WTC11 (cell line): ENCODE data around the gene ADAD1. TPM values are rescaled to one million over a fixed set of nuclear protein-coding genes. Genes with fewer than 3 reads are reported as not detected.

Experiments used
- ATAC-seq: fragments of 200-7000 bp; cut with Tn5 transposase; 2 replicates; pipeline ENCODE4 v1.10.0; 2021; ENCODE audit warnings: mild to moderate bottlenecking, moderate library complexity
- CTCF ChIA-PET: fragments of 300-600 bp; sonication (Branson Sonifier 250); formaldehyde crosslinking; loops from one replicate; lab custom pipeline; 2021; ENCODE audit warnings: antibody characterized with exemption; lab: Charles Lee
- POLR2A ChIA-PET: fragments of 350-600 bp; sonication (Branson Sonifier 250); formaldehyde crosslinking; loops from one replicate; lab custom pipeline; 2021; ENCODE audit warnings: antibody characterized with exemption; lab: Charles Lee
- DNase-seq: peaks from one replicate; pipeline ENCODE4 v3.0.0; 2021; ENCODE audit warnings: low spot score
- H3K27ac Mint-ChIP-seq: 2 replicates; pipeline ENCODE4 v1.8.0; 2021; ENCODE audit warnings: mixed read lengths
- H3K27me3 Mint-ChIP-seq: 2 replicates; pipeline ENCODE4 v1.8.0; 2021; ENCODE audit warnings: low read depth, mild to moderate bottlenecking, moderate library complexity, mixed read lengths
- H3K36me3 Mint-ChIP-seq: 2 replicates; pipeline ENCODE4 v1.8.0; 2021; ENCODE audit warnings: mixed read lengths
- H3K4me1 Mint-ChIP-seq: 2 replicates; pipeline ENCODE4 v1.8.0; 2022; ENCODE audit warnings: mixed read lengths
- H3K4me3 Mint-ChIP-seq: 2 replicates; pipeline ENCODE4 v1.8.0; 2021; ENCODE audit warnings: mild to moderate bottlenecking, moderate library complexity, mixed read lengths
- H3K9me3 Mint-ChIP-seq: 2 replicates; pipeline ENCODE4 v1.8.0; 2021; ENCODE audit warnings: mixed read lengths
- ESRRA ChIP-seq: sonication (generic); formaldehyde crosslinking; IDR thresholded peaks from 2 replicates; pipeline ENCODE4 v1.8.1; 2022; ENCODE audit warnings: mild to moderate bottlenecking, missing genetic modification reagents, borderline replicate concordance
- GABPB1 ChIP-seq: sonication (generic); formaldehyde crosslinking; IDR thresholded peaks from 2 replicates; pipeline ENCODE4 v1.8.1; 2023; ENCODE audit warnings: mild to moderate bottlenecking, missing genetic modification reagents
- GRHL2 ChIP-seq: fragments of 250-450 bp; sonication (Bioruptor Pico); IDR thresholded peaks from 2 replicates; pipeline ENCODE4 v1.8.0; 2022; ENCODE audit warnings: mild to moderate bottlenecking, moderate library complexity; ENCODE audit not compliant: insufficient replicate concordance, severe bottlenecking
- HMGA2 ChIP-seq: fragments of 250-450 bp; sonication (Bioruptor Pico); IDR thresholded peaks from 2 replicates; pipeline ENCODE4 v1.4.0; 2021; ENCODE audit warnings: mild to moderate bottlenecking, moderate library complexity
- JAZF1 ChIP-seq: fragments of 250-450 bp; sonication (Bioruptor Pico); IDR thresholded peaks from 2 replicates; pipeline ENCODE4 v1.9.0; 2021; ENCODE audit warnings: moderate library complexity, mild to moderate bottlenecking, inconsistent platforms
- NR2C2 ChIP-seq: sonication (generic); formaldehyde crosslinking; IDR thresholded peaks from 2 replicates; pipeline ENCODE4 v1.8.0; 2022; ENCODE audit warnings: mild to moderate bottlenecking, missing genetic modification reagents
- NR3C1 ChIP-seq: sonication (generic); formaldehyde crosslinking; conservative IDR thresholded peaks from 2 replicates; pipeline ENCODE4 v1.8.1; 2023; ENCODE audit warnings: low read depth, mild to moderate bottlenecking, missing genetic modification reagents
- OVOL2 ChIP-seq: fragments of 250-450 bp; sonication (Bioruptor Pico); IDR thresholded peaks from 2 replicates; pipeline ENCODE4 v1.9.0; 2021; ENCODE audit warnings: mild to moderate bottlenecking, borderline replicate concordance
- SMAD3 ChIP-seq: sonication (generic); formaldehyde crosslinking; IDR thresholded peaks from 2 replicates; pipeline ENCODE4 v1.8.0; 2022; ENCODE audit warnings: missing genetic modification reagents, mild to moderate bottlenecking, borderline replicate concordance
- SOX15 ChIP-seq: fragments of 250-450 bp; sonication (Bioruptor Pico); IDR thresholded peaks from 2 replicates; pipeline ENCODE4 v1.9.0; 2021; ENCODE audit warnings: mild to moderate bottlenecking
- SP1 ChIP-seq: sonication (generic); formaldehyde crosslinking; conservative IDR thresholded peaks from 2 replicates; pipeline ENCODE4 v1.8.1; 2022; ENCODE audit warnings: missing genetic modification reagents
- TCF7 ChIP-seq: sonication (generic); formaldehyde crosslinking; IDR thresholded peaks from 2 replicates; pipeline ENCODE4 v1.8.0; 2022; ENCODE audit warnings: mild to moderate bottlenecking, low read depth, missing genetic modification reagents, moderate library complexity
- ZNF121 ChIP-seq: sonication (generic); formaldehyde crosslinking; IDR thresholded peaks from 2 replicates; pipeline ENCODE4 v1.8.0; 2023; ENCODE audit warnings: missing genetic modification reagents
- ZNF396 ChIP-seq: fragments of 250-450 bp; sonication (Bioruptor Pico); IDR thresholded peaks from 2 replicates; pipeline ENCODE4 v1.8.0; 2021; ENCODE audit warnings: mild to moderate bottlenecking, moderate library complexity, borderline replicate concordance
- ZNF671 ChIP-seq: fragments of 250-450 bp; sonication (Bioruptor Pico); IDR thresholded peaks from 2 replicates; pipeline ENCODE4 v1.8.0; 2021; ENCODE audit warnings: mild to moderate bottlenecking
- total RNA-seq: library from RNA; stranded (reverse); gene quantifications from 3 replicates; pipeline ENCODE4 v1.2.3, GENCODE V29; 2021
- TF ChIP-seq, protein P1 (sequence below): fragments of 250-450 bp; sonication (Bioruptor Pico); IDR thresholded peaks from 2 replicates; pipeline ENCODE4 v1.9.0; 2021; ENCODE audit warnings: moderate library complexity, mild to moderate bottlenecking, inconsistent platforms, borderline replicate concordance
- TF ChIP-seq, protein P2 (sequence below): sonication (generic); formaldehyde crosslinking; IDR thresholded peaks from 2 replicates; pipeline ENCODE4 v1.8.0; 2023; ENCODE audit warnings: missing genetic modification reagents, mild to moderate bottlenecking, borderline replicate concordance
- TF ChIP-seq, protein P3 (sequence below): fragments of 250-450 bp; sonication (Bioruptor Pico); IDR thresholded peaks from 2 replicates; pipeline ENCODE4 v2.1.2; 2022; ENCODE audit warnings: mild to moderate bottlenecking, moderate library complexity
- TF ChIP-seq, protein P4 (sequence below): sonication (generic); formaldehyde crosslinking; IDR thresholded peaks from 2 replicates; pipeline ENCODE4 v1.8.1; 2023; ENCODE audit warnings: mild to moderate bottlenecking, missing genetic modification reagents
- TF ChIP-seq, protein P5 (sequence below): fragments of 250-450 bp; sonication (Bioruptor Pico); IDR thresholded peaks from 2 replicates; pipeline ENCODE4 v1.8.0; 2021; ENCODE audit warnings: mild to moderate bottlenecking
- TF ChIP-seq, protein P6 (sequence below): sonication (generic); formaldehyde crosslinking; IDR thresholded peaks from 2 replicates; pipeline ENCODE4 v1.8.0; 2022; ENCODE audit warnings: mild to moderate bottlenecking, missing genetic modification reagents
- TF ChIP-seq, protein P7 (sequence below): sonication (generic); formaldehyde crosslinking; conservative IDR thresholded peaks from 2 replicates; pipeline ENCODE4 v1.8.1; 2023; ENCODE audit warnings: mild to moderate bottlenecking, low read depth, missing genetic modification reagents, moderate library complexity
- TF ChIP-seq, protein P8 (sequence below): sonication (generic); formaldehyde crosslinking; IDR thresholded peaks from 2 replicates; pipeline ENCODE4 v1.8.1; 2022; ENCODE audit warnings: missing genetic modification reagents, borderline replicate concordance

ADAD1 gene
- total RNA-seq, 1 experiment from 2014 or later, result not detected

DNA sequence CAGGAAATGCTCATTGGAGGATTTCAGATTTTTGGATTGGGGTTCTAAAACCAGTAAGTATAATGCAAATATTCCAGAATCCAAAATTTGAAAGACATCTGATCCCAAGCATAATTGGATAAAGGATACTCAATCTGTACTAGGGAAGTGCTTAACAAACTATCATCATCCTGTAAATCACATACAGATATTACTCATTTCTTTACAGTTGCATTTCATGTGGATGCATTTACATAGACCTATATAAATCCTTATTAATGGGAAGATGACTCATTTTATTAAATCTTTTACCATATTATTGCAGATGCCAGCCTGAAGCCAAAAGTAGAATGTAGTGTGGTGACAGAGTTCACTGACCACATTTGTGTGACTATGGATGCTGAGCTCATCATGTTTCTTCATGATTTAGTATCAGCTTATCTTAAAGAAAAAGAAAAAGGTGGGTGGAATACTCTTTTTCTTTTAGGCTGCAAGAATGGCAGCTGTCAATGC lies 22.4 kb upstream of the ADAD1 start (continued):
- TF ChIP-seq, protein P1, sequence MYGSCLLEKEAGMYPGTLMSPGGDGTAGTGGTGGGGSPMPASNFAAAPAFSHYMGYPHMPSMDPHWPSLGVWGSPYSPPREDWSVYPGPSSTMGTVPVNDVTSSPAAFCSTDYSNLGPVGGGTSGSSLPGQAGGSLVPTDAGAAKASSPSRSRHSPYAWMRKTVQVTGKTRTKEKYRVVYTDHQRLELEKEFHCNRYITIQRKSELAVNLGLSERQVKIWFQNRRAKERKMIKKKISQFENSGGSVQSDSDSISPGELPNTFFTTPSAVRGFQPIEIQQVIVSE, result no peak
- no peak for TF ChIP-seq NR3C1 (CRISPR knock-in tag)
- TF ChIP-seq, protein P2, sequence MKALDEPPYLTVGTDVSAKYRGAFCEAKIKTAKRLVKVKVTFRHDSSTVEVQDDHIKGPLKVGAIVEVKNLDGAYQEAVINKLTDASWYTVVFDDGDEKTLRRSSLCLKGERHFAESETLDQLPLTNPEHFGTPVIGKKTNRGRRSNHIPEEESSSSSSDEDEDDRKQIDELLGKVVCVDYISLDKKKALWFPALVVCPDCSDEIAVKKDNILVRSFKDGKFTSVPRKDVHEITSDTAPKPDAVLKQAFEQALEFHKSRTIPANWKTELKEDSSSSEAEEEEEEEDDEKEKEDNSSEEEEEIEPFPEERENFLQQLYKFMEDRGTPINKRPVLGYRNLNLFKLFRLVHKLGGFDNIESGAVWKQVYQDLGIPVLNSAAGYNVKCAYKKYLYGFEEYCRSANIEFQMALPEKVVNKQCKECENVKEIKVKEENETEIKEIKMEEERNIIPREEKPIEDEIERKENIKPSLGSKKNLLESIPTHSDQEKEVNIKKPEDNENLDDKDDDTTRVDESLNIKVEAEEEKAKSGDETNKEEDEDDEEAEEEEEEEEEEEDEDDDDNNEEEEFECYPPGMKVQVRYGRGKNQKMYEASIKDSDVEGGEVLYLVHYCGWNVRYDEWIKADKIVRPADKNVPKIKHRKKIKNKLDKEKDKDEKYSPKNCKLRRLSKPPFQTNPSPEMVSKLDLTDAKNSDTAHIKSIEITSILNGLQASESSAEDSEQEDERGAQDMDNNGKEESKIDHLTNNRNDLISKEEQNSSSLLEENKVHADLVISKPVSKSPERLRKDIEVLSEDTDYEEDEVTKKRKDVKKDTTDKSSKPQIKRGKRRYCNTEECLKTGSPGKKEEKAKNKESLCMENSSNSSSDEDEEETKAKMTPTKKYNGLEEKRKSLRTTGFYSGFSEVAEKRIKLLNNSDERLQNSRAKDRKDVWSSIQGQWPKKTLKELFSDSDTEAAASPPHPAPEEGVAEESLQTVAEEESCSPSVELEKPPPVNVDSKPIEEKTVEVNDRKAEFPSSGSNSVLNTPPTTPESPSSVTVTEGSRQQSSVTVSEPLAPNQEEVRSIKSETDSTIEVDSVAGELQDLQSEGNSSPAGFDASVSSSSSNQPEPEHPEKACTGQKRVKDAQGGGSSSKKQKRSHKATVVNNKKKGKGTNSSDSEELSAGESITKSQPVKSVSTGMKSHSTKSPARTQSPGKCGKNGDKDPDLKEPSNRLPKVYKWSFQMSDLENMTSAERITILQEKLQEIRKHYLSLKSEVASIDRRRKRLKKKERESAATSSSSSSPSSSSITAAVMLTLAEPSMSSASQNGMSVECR (CRISPR knock-in tag), result no peak

DNA sequence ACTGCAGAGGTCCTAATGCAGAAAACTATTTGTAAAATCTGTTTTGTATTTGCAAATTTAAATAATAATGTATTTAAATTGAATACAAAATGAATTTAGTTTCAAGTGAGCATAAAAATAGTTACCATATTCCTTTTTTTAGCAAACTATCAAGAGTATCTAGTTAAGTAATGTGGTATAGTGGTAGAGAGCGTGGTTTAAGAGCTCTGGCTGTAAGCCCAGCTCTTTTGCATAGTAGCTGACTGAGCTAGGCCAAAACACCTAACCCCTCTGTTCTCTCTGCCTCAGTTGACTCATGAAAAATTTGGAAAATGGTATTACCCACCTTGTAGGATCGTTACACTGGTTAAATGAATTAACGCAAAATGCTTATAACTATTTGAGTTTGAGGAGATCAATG lies 18.1 kb upstream of the ADAD1 start:
- ATAC-seq, result no peak
- no peak overlapping the region for H3K4me3 Mint-ChIP-seq
- no peaks in the 10 kb centered on the region for H3K27me3 Mint-ChIP-seq
- H3K27ac Mint-ChIP-seq, result no peak overlapping the region
- DNase-seq, result no peak
- POLR2A ChIA-PET, result no interaction called here
- TF ChIP-seq ESRRA, result no peak
- TF ChIP-seq, protein P3, sequence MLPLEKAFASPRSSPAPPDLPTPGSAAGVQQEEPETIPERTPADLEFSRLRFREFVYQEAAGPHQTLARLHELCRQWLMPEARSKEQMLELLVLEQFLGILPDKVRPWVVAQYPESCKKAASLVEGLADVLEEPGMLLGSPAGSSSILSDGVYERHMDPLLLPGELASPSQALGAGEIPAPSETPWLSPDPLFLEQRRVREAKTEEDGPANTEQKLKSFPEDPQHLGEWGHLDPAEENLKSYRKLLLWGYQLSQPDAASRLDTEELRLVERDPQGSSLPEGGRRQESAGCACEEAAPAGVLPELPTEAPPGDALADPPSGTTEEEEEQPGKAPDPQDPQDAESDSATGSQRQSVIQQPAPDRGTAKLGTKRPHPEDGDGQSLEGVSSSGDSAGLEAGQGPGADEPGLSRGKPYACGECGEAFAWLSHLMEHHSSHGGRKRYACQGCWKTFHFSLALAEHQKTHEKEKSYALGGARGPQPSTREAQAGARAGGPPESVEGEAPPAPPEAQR, result no peak
- no peak for TF ChIP-seq SMAD3 (CRISPR knock-in tag)
- TF ChIP-seq, protein P4, sequence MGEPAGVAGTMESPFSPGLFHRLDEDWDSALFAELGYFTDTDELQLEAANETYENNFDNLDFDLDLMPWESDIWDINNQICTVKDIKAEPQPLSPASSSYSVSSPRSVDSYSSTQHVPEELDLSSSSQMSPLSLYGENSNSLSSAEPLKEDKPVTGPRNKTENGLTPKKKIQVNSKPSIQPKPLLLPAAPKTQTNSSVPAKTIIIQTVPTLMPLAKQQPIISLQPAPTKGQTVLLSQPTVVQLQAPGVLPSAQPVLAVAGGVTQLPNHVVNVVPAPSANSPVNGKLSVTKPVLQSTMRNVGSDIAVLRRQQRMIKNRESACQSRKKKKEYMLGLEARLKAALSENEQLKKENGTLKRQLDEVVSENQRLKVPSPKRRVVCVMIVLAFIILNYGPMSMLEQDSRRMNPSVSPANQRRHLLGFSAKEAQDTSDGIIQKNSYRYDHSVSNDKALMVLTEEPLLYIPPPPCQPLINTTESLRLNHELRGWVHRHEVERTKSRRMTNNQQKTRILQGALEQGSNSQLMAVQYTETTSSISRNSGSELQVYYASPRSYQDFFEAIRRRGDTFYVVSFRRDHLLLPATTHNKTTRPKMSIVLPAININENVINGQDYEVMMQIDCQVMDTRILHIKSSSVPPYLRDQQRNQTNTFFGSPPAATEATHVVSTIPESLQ (CRISPR knock-in tag), result no peak
- no peak for TF ChIP-seq ZNF121 (CRISPR knock-in tag)
- TF ChIP-seq OVOL2 (CRISPR knock-in tag), result no peak
- TF ChIP-seq, protein P5, sequence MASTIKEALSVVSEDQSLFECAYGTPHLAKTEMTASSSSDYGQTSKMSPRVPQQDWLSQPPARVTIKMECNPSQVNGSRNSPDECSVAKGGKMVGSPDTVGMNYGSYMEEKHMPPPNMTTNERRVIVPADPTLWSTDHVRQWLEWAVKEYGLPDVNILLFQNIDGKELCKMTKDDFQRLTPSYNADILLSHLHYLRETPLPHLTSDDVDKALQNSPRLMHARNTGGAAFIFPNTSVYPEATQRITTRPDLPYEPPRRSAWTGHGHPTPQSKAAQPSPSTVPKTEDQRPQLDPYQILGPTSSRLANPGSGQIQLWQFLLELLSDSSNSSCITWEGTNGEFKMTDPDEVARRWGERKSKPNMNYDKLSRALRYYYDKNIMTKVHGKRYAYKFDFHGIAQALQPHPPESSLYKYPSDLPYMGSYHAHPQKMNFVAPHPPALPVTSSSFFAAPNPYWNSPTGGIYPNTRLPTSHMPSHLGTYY (CRISPR knock-in tag), result no peak
- no peak for TF ChIP-seq GRHL2 (CRISPR knock-in tag)
- TF ChIP-seq JAZF1 (CRISPR knock-in tag), result no peak
- no peak for TF ChIP-seq HMGA2
- TF ChIP-seq, protein P6, sequence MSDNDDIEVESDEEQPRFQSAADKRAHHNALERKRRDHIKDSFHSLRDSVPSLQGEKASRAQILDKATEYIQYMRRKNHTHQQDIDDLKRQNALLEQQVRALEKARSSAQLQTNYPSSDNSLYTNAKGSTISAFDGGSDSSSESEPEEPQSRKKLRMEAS (CRISPR knock-in tag), result no peak
- TF ChIP-seq TCF7 (CRISPR knock-in tag), result no peak
- TF ChIP-seq, protein P7, sequence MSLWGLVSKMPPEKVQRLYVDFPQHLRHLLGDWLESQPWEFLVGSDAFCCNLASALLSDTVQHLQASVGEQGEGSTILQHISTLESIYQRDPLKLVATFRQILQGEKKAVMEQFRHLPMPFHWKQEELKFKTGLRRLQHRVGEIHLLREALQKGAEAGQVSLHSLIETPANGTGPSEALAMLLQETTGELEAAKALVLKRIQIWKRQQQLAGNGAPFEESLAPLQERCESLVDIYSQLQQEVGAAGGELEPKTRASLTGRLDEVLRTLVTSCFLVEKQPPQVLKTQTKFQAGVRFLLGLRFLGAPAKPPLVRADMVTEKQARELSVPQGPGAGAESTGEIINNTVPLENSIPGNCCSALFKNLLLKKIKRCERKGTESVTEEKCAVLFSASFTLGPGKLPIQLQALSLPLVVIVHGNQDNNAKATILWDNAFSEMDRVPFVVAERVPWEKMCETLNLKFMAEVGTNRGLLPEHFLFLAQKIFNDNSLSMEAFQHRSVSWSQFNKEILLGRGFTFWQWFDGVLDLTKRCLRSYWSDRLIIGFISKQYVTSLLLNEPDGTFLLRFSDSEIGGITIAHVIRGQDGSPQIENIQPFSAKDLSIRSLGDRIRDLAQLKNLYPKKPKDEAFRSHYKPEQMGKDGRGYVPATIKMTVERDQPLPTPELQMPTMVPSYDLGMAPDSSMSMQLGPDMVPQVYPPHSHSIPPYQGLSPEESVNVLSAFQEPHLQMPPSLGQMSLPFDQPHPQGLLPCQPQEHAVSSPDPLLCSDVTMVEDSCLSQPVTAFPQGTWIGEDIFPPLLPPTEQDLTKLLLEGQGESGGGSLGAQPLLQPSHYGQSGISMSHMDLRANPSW (CRISPR knock-in tag), result no peak
- TF ChIP-seq ZNF671 (CRISPR knock-in tag), result no peak
- TF ChIP-seq, protein P8, sequence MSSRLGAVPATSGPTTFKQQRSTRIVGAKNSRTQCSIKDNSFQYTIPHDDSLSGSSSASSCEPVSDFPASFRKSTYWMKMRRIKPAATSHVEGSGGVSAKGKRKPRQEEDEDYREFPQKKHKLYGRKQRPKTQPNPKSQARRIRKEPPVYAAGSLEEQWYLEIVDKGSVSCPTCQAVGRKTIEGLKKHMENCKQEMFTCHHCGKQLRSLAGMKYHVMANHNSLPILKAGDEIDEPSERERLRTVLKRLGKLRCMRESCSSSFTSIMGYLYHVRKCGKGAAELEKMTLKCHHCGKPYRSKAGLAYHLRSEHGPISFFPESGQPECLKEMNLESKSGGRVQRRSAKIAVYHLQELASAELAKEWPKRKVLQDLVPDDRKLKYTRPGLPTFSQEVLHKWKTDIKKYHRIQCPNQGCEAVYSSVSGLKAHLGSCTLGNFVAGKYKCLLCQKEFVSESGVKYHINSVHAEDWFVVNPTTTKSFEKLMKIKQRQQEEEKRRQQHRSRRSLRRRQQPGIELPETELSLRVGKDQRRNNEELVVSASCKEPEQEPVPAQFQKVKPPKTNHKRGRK (CRISPR knock-in tag), result no peak
- no peak for TF ChIP-seq GABPB1
- TF ChIP-seq NR2C2 (CRISPR knock-in tag), result no peak
- no peak for TF ChIP-seq SP1 (CRISPR knock-in tag)
- TF ChIP-seq SOX15 (CRISPR knock-in tag), result no peak
- TF ChIP-seq ZNF396, result no peak
- TF ChIP-seq, all 79 proteins: peak for 0
- Mint-ChIP-seq H3K4me1 (peaks cover 11% of the 10 kb centered on the region; the same call in 1 of the 2 replicates), H3K36me3 (peaks cover 9% of the 10 kb centered on the region), H3K9me3 (no peaks in the 10 kb centered on the region; the same call in 1 of the 2 replicates)
- CTCF ChIA-PET, result no interaction called here
